ENCODE measurements around the gene SPATA9. TPM values are rescaled to one million over a fixed set of nuclear protein-coding genes. Genes with fewer than 3 reads are reported as not detected.

SPATA9 gene
- total RNA-seq, 1 donor from 2014 or later = not detected

- ATAC-seq = no peak
- intact Hi-C loops (cut with DNase I) = no loop called here
- H3K27ac ChIP-seq = no peak overlapping the region
- DNase-seq = no peak
- H3K36me3 ChIP-seq = no peaks in the 10 kb centered on the region
- no peaks in the 10 kb centered on the region for H3K27me3 ChIP-seq (ENCODE audit: low read depth)
- no peaks in the 10 kb centered on the region for H3K9me3 ChIP-seq
- peaks cover 11% of the 10 kb centered on the region for H3K4me1 ChIP-seq
- TF ChIP-seq CTCF (IDR thresholded peaks at IDR 0.05) = no peak
- H3K4me3 ChIP-seq = no peak overlapping the region
Observed at GRCh38 chr5:95630394-95630917, 52.3 kb downstream of the SPATA9 start.

- Histone ChIP-seq H3K36me3 (no peaks in the 10 kb centered on the region), H3K9me3 (no peaks in the 10 kb centered on the region), H3K27ac (no peak overlapping the region), H3K4me3 (no peak overlapping the region), H3K4me1 (peaks cover 11% of the 10 kb centered on the region), H3K27me3 (ENCODE audit: low read depth) (no peaks in the 10 kb centered on the region)
- DNase-seq = no peak
- TF ChIP-seq CTCF (IDR thresholded peaks at IDR 0.05) = no peak
- no peak for ATAC-seq
- intact Hi-C loops (cut with DNase I) = no loop called here
Observed at GRCh38 chr5:95628933-95629332, 53.9 kb downstream of the SPATA9 start.

- ATAC-seq (no peak), DNase-seq (no peak)
- no peaks in the 10 kb centered on the region for H3K27me3 ChIP-seq (ENCODE audit: low read depth)
- no peak overlapping the region for H3K4me3 ChIP-seq
- H3K27ac ChIP-seq = no peak overlapping the region
- TF ChIP-seq CTCF (IDR thresholded peaks at IDR 0.05) = no peak
- H3K9me3 ChIP-seq = no peaks in the 10 kb centered on the region
- no peaks in the 10 kb centered on the region for H3K36me3 ChIP-seq
- intact Hi-C loops (cut with DNase I) = no loop called here
- peaks cover 11% of the 10 kb centered on the region for H3K4me1 ChIP-seq
Observed at GRCh38 chr5:95627971-95628810, 54.6 kb downstream of the SPATA9 start.

GRCh38 chr5:95626701-95627100, 56.1 kb downstream of the SPATA9 start:
- no peak for DNase-seq
- Histone ChIP-seq H3K36me3 (no peaks in the 10 kb centered on the region), H3K4me3 (no peak overlapping the region), H3K9me3 (no peaks in the 10 kb centered on the region), H3K27ac (no peak overlapping the region), H3K27me3 (ENCODE audit: low read depth) (no peaks in the 10 kb centered on the region), H3K4me1 (peaks cover 12% of the 10 kb centered on the region)
- intact Hi-C loops (cut with DNase I) = no loop called here
- ATAC-seq = no peak
- no peak for TF ChIP-seq CTCF (IDR thresholded peaks at IDR 0.05)

- Histone ChIP-seq H3K4me3 (no peak overlapping the region), H3K9me3 (no peaks in the 10 kb centered on the region), H3K4me1 (peaks cover 17% of the 10 kb centered on the region), H3K36me3 (no peaks in the 10 kb centered on the region), H3K27ac (no peak overlapping the region), H3K27me3 (ENCODE audit: low read depth) (no peaks in the 10 kb centered on the region)
- no peak for TF ChIP-seq CTCF (IDR thresholded peaks at IDR 0.05)
- no peak for DNase-seq
- intact Hi-C loops (cut with DNase I) = no loop called here
- no peak for ATAC-seq
Observed at GRCh38 chr5:95624368-95624767, 58.4 kb downstream of the SPATA9 start.
